HL-60/S4 (cell line): Measurements from ENCODE around the gene CBLB.
"Not testable (repeated sequence)": the region's sequence is repeated elsewhere in the genome, so short reads cannot be mapped to it uniquely, and the experiment has no call there.

Experiments
- in situ Hi-C: fragments of 300-500 bp; cut with MboI; formaldehyde crosslinking; loops from 2 replicates; pipeline ENCODE4 v1.14.3; 2022; ENCODE audit warnings: low sequenced_read_pairs

Gene CBLB

GRCh38 chr3:105762749-105763658, 105.8 kb downstream of the CBLB start:
- in situ Hi-C loops = no loop called here

GRCh38 chr3:105762214-105762613, 106.6 kb downstream of the CBLB start:
- in situ Hi-C loops = not testable (repeated sequence)

- in situ Hi-C loops = no loop called here
These were observed 109.3 kb downstream of the CBLB start for GRCh38 chr3:105759442-105760078.

- in situ Hi-C loops = no loop called here
These were observed 110.4 kb downstream of the CBLB start for GRCh38 chr3:105758451-105758850.

GRCh38 chr3:105755121-105755886, 113.5 kb downstream of the CBLB start:
- in situ Hi-C loops = no loop called here

- in situ Hi-C loops = no loop called here
These were observed 115.9 kb downstream of the CBLB start for GRCh38 chr3:105752791-105753415.

- in situ Hi-C loops = no loop called here
These were observed 121.1 kb downstream of the CBLB start for GRCh38 chr3:105747696-105748095.

- in situ Hi-C loops = no loop called here
These were observed 121.7 kb downstream of the CBLB start for GRCh38 chr3:105747060-105747541.

GRCh38 chr3:105746231-105746996, 122.4 kb downstream of the CBLB start:
- in situ Hi-C loops = no loop called here

GRCh38 chr3:105745046-105745445, 123.8 kb downstream of the CBLB start:
- in situ Hi-C loops = no loop called here

GRCh38 chr3:105744202-105744601, 124.6 kb downstream of the CBLB start:
- in situ Hi-C loops = no loop called here

- in situ Hi-C loops = no loop called here
These were observed 135.5 kb downstream of the CBLB start for GRCh38 chr3:105733356-105733755.

GRCh38 chr3:105731686-105732085, 137.1 kb downstream of the CBLB start:
- in situ Hi-C loops = no loop called here

GRCh38 chr3:105730801-105731354, 137.9 kb downstream of the CBLB start:
- in situ Hi-C loops = no loop called here

- in situ Hi-C loops = no loop called here
These were observed 139.1 kb downstream of the CBLB start for GRCh38 chr3:105729667-105730066.

GRCh38 chr3:105728771-105729312, 140.0 kb downstream of the CBLB start:
- in situ Hi-C loops = no loop called here

GRCh38 chr3:105727036-105727435, 141.8 kb downstream of the CBLB start:
- in situ Hi-C loops = not testable (repeated sequence)

- in situ Hi-C loops = no loop called here
These were observed 145.8 kb downstream of the CBLB start for GRCh38 chr3:105722943-105723556.

GRCh38 chr3:105719791-105720190, 149.0 kb downstream of the CBLB start:
- in situ Hi-C loops = no loop called here
